Gastroesophageal sphincter (tissue), 3 donors: ENCODE results near the gene CCNH.

ENCODE experiments used
- POLR2AphosphoS5 ChIP-seq: sonication (generic); formaldehyde crosslinking; IDR thresholded peaks from one replicate; pipeline ENCODE4 v1.6.1; 2017; ENCODE audit warnings: antibody characterized with exemption
- TF ChIP-seq, protein P1 (sequence below), 4 experiments: fragments of 200-600 bp in 2 of 4; fragments of 450-650 bp in 2 of 4; sonication (generic) in 1 of 4; IDR thresholded peaks; one replicate each; pipeline ENCODE4 v1.5.1; 2017 to 2019; ENCODE audit warnings: antibody characterized with exemption in 4 of 4, mild to moderate bottlenecking in 2 of 4, moderate library complexity in 2 of 4

DNA sequence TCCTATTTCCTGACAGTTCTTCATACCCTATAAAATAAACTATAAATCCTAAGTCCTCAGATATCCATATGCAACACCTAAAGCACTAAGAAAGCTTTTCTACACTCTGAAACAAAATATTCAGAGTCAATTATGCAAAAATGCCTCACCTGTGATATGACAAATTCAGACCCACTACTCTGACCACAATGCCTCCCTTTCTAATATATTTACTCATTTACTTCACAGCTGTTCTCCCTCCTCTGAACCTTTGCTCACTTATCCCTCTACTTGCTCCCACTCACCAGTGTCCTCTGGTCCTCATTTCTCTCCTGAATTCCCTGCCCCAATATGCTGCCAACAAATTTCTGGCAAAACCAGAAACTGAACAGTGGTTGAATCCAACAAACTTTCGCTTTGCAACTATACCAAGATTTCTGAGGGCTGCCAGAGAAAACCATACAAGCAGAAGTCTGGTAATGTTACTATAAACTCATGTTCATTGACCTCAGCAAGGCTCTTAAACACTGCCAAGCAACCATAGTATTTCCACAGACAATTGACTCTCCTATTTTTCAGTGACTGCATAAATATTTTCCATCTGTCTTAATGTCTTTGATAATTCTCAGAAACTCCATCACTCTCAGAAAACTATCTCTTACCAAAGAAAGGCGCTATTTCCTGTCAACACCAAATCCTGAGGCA lies 7.1 kb downstream of the CCNH start:
- no peak for TF ChIP-seq POLR2AphosphoS5
- TF ChIP-seq, protein P1, sequence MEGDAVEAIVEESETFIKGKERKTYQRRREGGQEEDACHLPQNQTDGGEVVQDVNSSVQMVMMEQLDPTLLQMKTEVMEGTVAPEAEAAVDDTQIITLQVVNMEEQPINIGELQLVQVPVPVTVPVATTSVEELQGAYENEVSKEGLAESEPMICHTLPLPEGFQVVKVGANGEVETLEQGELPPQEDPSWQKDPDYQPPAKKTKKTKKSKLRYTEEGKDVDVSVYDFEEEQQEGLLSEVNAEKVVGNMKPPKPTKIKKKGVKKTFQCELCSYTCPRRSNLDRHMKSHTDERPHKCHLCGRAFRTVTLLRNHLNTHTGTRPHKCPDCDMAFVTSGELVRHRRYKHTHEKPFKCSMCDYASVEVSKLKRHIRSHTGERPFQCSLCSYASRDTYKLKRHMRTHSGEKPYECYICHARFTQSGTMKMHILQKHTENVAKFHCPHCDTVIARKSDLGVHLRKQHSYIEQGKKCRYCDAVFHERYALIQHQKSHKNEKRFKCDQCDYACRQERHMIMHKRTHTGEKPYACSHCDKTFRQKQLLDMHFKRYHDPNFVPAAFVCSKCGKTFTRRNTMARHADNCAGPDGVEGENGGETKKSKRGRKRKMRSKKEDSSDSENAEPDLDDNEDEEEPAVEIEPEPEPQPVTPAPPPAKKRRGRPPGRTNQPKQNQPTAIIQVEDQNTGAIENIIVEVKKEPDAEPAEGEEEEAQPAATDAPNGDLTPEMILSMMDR (IDR thresholded peaks at IDR 0.05): no peak
